BLaER1 treated with 17β-estradiol and CSF1 and Interleukin-3, amounts not matched to agents 10 nM and 100 nM (cell line): ENCODE results near the gene GATB.

ENCODE experiments used
- H3K27ac ChIP-seq, 11 experiments: shearing (Covaris generic); formaldehyde crosslinking; 2 replicates each; pipeline ENCODE4 v1.8.1; 2022
- H3K27me3 ChIP-seq, 11 experiments: shearing (Covaris generic); formaldehyde crosslinking; 2 replicates each; pipeline ENCODE4 v1.8.1; 2022
- H3K36me3 ChIP-seq, 11 experiments: shearing (Covaris generic); formaldehyde crosslinking; 2 replicates each; pipeline ENCODE4 v1.8.1; 2022
- H3K4me1 ChIP-seq, 10 experiments: shearing (Covaris generic); formaldehyde crosslinking; 2 replicates each; pipeline ENCODE4 v1.8.1; 2022
- H3K4me2 ChIP-seq, 11 experiments: shearing (Covaris generic); formaldehyde crosslinking; 2 replicates each; pipeline ENCODE4 v1.8.1; 2022
- H3K4me3 ChIP-seq, 10 experiments: shearing (Covaris generic); formaldehyde crosslinking; 2 replicates each; pipeline ENCODE4 v1.8.1; 2022
- H3K9ac ChIP-seq, 11 experiments: shearing (Covaris generic); formaldehyde crosslinking; 2 replicates each; pipeline ENCODE4 v1.8.1; 2022
- H3K9me3 ChIP-seq, 11 experiments: shearing (Covaris generic); formaldehyde crosslinking; replicated peaks in 1 of 11; 2 replicates each; pipeline ENCODE4 v1.8.1; 2022
- H4K20me1 ChIP-seq, 11 experiments: shearing (Covaris generic); formaldehyde crosslinking; 2 replicates each; pipeline ENCODE4 v1.8.1; 2022
- Cebpa-rat ChIP-seq, 11 experiments: shearing (Covaris generic); IDR thresholded peaks; 2 replicates each; pipeline ENCODE4 v1.8.1; 2022

Gene GATB

DNA sequence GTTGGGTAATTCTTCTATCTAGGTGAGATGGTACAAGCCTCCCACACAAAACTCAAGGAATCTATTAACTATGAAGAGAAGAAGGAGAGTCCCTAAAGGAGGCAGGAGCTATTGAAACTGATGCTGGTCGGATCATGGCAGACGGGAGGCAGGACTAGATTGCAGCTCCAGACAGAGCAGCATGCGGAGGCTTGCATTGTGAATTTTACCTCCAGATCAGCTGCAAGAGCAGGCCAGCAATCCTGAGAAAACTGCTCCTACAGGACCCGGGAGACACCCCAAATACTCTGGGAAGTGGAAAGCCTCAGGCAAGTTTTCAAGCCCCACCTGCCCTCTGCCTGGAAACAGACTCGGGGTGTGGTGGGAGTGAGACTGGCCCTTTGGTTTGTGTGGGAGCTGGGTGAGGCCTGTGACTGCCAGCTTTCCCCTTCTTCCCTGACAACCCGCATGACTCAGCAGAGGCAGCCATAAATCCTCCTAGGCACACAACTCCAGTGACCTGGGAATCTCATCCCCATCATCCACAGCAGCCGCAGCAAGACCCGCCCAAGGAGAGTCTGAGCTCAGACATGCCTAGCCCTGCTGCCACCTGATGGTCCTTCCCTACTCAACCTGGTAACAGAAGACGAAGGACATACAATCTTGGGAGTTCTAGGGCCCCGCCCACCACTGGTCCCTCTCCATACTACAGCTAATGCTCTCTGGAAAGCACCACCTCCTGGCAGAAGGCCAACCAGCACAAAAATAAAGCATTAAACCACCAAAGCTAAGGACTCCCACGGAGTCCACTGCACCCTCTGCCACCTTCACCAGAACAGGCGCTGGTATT, 30.9 kb downstream of the GATB start:
- Histone ChIP-seq H3K4me2 (peak overlapping the region in 1 of 11 experiments; percentile 20; a peak in 2 of 22 replicates), H3K9me3 (peaks cover 0 to 15% (median 0%) of the 10 kb centered on the region in 11 experiments; a peak in 5 of 22 replicates), H4K20me1 (peaks cover 0 to 3% (median 0%) of the 10 kb centered on the region in 11 experiments; a peak in 1 of 22 replicates), H3K36me3 (peaks cover 0 to 23% (median 8%) of the 10 kb centered on the region in 11 experiments; a peak in 7 of 22 replicates), H3K27ac (no peak overlapping the region), H3K9ac (no peak overlapping the region), H3K27me3 (no peaks in the 10 kb centered on the region), H3K4me3 (no peak overlapping the region), H3K4me1 (peaks cover 0 to 8% (median 3%) of the 10 kb centered on the region in 10 experiments; a peak in 14 of 20 replicates)
- TF ChIP-seq Cebpa-rat (IDR thresholded peaks at IDR 0.05) = no peak

DNA sequence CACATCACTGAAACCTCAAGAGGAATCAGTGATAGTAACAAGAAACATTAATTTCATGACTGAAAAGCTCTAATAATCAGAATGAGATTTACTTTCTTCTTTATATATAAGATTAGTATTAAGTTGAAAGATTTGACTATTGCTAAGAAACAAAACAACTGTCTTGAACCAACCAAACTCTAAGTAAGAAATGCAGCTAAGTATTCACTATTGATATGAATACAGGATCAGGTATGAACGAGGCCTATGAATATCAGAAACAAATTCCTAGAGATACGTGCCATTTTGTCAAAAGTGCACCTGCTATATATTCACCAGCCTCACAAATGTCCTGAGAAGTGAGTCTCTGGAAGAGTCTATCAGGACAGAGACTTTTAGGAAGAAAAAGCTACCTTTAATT, 32.1 kb downstream of the GATB start:
- H3K4me2 ChIP-seq = no peak overlapping the region
- H3K4me1 ChIP-seq = peaks cover 7 to 17% (median 11%) of the 10 kb centered on the region in 10 experiments; a peak in 16 of 20 replicates

DNA sequence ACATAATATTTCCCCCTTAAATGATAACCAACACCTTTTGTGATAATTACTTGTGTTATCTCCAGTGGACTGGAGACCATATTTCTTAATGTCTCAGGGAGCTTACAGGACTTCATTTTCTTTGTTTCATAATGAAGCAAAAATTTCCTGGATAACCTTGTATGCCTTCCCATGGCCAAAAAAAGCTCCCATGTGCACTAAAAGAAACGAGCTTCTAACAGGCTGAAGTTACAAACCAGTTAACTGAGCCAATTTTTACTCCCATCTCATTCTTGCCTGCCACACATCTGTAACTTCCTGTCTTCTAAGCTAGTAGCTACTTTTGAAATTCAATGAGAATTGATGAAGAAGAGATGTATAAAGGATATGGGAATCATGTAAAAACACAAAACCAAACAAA, 32.8 kb downstream of the GATB start:
- peaks cover 7 to 17% (median 11%) of the 10 kb centered on the region in 10 experiments; a peak in 16 of 20 replicates for H3K4me1 ChIP-seq
- no peak overlapping the region for H3K9ac ChIP-seq

More for the DNA sequence above, 32.1 kb downstream of the GATB start:
- Histone ChIP-seq H3K36me3 (peaks cover 0 to 23% (median 8%) of the 10 kb centered on the region in 11 experiments; a peak in 7 of 22 replicates), H3K27me3 (no peaks in the 10 kb centered on the region), H3K4me3 (no peak overlapping the region), H3K9me3 (peaks cover 0 to 15% (median 0%) of the 10 kb centered on the region in 11 experiments; a peak in 4 of 22 replicates), H3K9ac (no peak overlapping the region), H3K27ac (no peak overlapping the region), H4K20me1 (peaks cover 0 to 4% (median 0%) of the 10 kb centered on the region in 11 experiments; a peak in 1 of 22 replicates)
- no peak for TF ChIP-seq Cebpa-rat (IDR thresholded peaks at IDR 0.05)

GRCh38 chr4:151727365-151727764, 33.4 kb downstream of the GATB start:
- no peak overlapping the region for H3K4me2 ChIP-seq
- no peak overlapping the region for H3K4me3 ChIP-seq
- H3K9ac ChIP-seq = no peak overlapping the region
- peaks cover 7 to 17% (median 11%) of the 10 kb centered on the region in 10 experiments; a peak in 16 of 20 replicates for H3K4me1 ChIP-seq
- peaks cover 0 to 15% (median 0%) of the 10 kb centered on the region in 11 experiments; a peak in 4 of 22 replicates for H3K9me3 ChIP-seq
- TF ChIP-seq Cebpa-rat (IDR thresholded peaks at IDR 0.05) = no peak
- no peaks in the 10 kb centered on the region for H3K27me3 ChIP-seq
- H4K20me1 ChIP-seq = peaks cover 0 to 4% (median 0%) of the 10 kb centered on the region in 11 experiments; a peak in 1 of 22 replicates
- peaks cover 0 to 34% (median 9%) of the 10 kb centered on the region in 11 experiments; a peak in 7 of 22 replicates for H3K36me3 ChIP-seq
- H3K27ac ChIP-seq = no peak overlapping the region

More for the DNA sequence above, 32.8 kb downstream of the GATB start:
- H3K27ac ChIP-seq = no peak overlapping the region
- peaks cover 0 to 15% (median 0%) of the 10 kb centered on the region in 11 experiments; a peak in 4 of 22 replicates for H3K9me3 ChIP-seq
- H3K36me3 ChIP-seq = peaks cover 0 to 28% (median 8%) of the 10 kb centered on the region in 11 experiments; a peak in 7 of 22 replicates
- no peak overlapping the region for H3K4me2 ChIP-seq
- no peak overlapping the region for H3K4me3 ChIP-seq
- H3K27me3 ChIP-seq = no peaks in the 10 kb centered on the region
- no peak for TF ChIP-seq Cebpa-rat (IDR thresholded peaks at IDR 0.05)
- H4K20me1 ChIP-seq = peaks cover 0 to 4% (median 0%) of the 10 kb centered on the region in 11 experiments; a peak in 1 of 22 replicates

GRCh38 chr4:151725087-151725486, 35.7 kb downstream of the GATB start:
- no peak overlapping the region for H3K4me3 ChIP-seq
- H3K36me3 ChIP-seq = peaks cover 0 to 40% (median 9%) of the 10 kb centered on the region in 11 experiments; a peak in 7 of 22 replicates
- H3K27ac ChIP-seq = no peak overlapping the region
- peaks cover 15 to 35% (median 30%) of the 10 kb centered on the region in 10 experiments for H3K4me1 ChIP-seq
- no peak for TF ChIP-seq Cebpa-rat (IDR thresholded peaks at IDR 0.05)
- no peak overlapping the region for H3K9ac ChIP-seq
- peak overlapping the region in 8 of 11 experiments; percentile 18 to 48 (median 33); a peak in 8 of 22 replicates for H3K4me2 ChIP-seq
- H4K20me1 ChIP-seq = peaks cover 0 to 4% (median 0%) of the 10 kb centered on the region in 11 experiments; a peak in 1 of 22 replicates
- H3K27me3 ChIP-seq = no peaks in the 10 kb centered on the region
- peaks cover 0 to 3% (median 0%) of the 10 kb centered on the region in 11 experiments; a peak in 1 of 22 replicates for H3K9me3 ChIP-seq

- no peak for TF ChIP-seq Cebpa-rat (IDR thresholded peaks at IDR 0.05)
- Histone ChIP-seq H3K4me1 (peaks cover 35 to 67% (median 61%) of the 10 kb centered on the region in 10 experiments), H3K9ac (peak overlapping the region in 4 of 11 experiments; percentile 10 to 50 (median 30); a peak in 3 of 22 replicates)
These were observed 38.9 kb downstream of the GATB start for GRCh38 chr4:151721916-151722315.

DNA sequence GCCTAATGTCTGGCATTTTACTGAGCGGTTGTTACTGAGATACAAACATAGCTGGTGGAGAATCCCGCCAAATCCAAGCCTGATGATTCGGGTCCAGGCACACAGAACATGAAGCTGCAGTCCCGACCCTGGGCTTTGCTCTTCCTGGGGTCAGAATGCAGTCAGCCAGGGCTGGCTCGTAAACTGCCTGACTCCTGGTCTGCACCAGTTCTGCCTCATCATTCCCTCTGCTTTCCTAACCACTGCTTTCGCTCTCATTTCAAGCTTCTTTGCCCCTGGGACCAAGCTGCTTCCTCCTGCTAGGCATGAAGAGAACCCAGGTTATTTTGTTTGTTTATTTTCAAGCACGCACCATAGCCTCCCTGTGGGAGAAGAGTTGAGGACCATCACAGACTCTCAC, 39.3 kb downstream of the GATB start:
- H3K27me3 ChIP-seq = no peaks in the 10 kb centered on the region
- peak overlapping the region in 7 of 11 experiments; percentile 1 to 62 (median 22); a peak in 8 of 22 replicates for H3K27ac ChIP-seq
- peaks cover 0 to 47% (median 5%) of the 10 kb centered on the region in 11 experiments; a peak in 9 of 22 replicates for H3K36me3 ChIP-seq
- H3K9me3 ChIP-seq = no peaks in the 10 kb centered on the region
- H3K4me1 ChIP-seq = peaks cover 35 to 71% (median 63%) of the 10 kb centered on the region in 10 experiments
- peaks cover 0 to 6% (median 0%) of the 10 kb centered on the region in 11 experiments; a peak in 1 of 22 replicates for H4K20me1 ChIP-seq
- H3K4me3 ChIP-seq = no peak overlapping the region
- TF ChIP-seq Cebpa-rat (IDR thresholded peaks at IDR 0.05) = no peak
- peak overlapping the region in 5 of 11 experiments; percentile 10 to 57 (median 40); a peak in 7 of 22 replicates for H3K9ac ChIP-seq
- H3K4me2 ChIP-seq = peak overlapping the region; percentile 38 to 93 (median 67)

More at GRCh38 chr4:151721916-151722315, 38.9 kb downstream of the GATB start:
- Histone ChIP-seq H3K36me3 (peaks cover 0 to 47% (median 5%) of the 10 kb centered on the region in 11 experiments; a peak in 9 of 22 replicates), H3K27ac (peak overlapping the region in 5 of 11 experiments; percentile 1 to 62 (median 34); a peak in 6 of 22 replicates), H4K20me1 (peaks cover 0 to 6% (median 0%) of the 10 kb centered on the region in 11 experiments; a peak in 1 of 22 replicates), H3K27me3 (no peaks in the 10 kb centered on the region), H3K4me3 (no peak overlapping the region), H3K9me3 (no peaks in the 10 kb centered on the region), H3K4me2 (peak overlapping the region; percentile 38 to 93 (median 67); a peak in 21 of 22 replicates)

DNA sequence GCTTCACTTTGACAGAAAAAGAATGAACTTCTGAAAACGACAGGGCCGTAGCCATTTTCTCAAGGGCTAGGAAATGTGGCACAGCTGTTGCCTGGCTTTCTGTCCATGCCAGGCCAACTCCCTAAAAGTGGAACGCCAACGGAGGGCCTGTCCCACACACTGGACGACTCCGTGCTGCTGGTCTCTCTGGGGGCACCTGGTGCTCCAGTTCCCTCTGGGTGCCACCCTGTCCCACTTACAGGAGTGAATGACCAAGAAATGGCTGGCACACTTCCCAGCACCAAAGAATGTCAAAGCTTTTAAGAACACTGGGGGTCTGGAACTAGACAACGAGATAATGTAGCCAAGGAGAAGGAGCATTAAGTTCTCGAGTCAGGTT, 40.9 kb downstream of the GATB start:
- peak overlapping the region in 10 of 11 experiments; percentile 14 to 93 (median 71); a peak in 18 of 22 replicates for H3K4me2 ChIP-seq
- H3K4me3 ChIP-seq = no peak overlapping the region
- H3K9ac ChIP-seq = no peak overlapping the region
- H4K20me1 ChIP-seq = peaks cover 0 to 6% (median 0%) of the 10 kb centered on the region in 11 experiments; a peak in 1 of 22 replicates
- peak overlapping the region in 2 of 11 experiments; percentile 54 to 58; a peak in 2 of 22 replicates for H3K27ac ChIP-seq
- no peaks in the 10 kb centered on the region for H3K27me3 ChIP-seq
- no peak for TF ChIP-seq Cebpa-rat (IDR thresholded peaks at IDR 0.05)
- H3K36me3 ChIP-seq = peaks cover 0 to 55% (median 15%) of the 10 kb centered on the region in 11 experiments; a peak in 13 of 22 replicates
- H3K9me3 ChIP-seq = no peaks in the 10 kb centered on the region
- peaks cover 34 to 78% (median 66%) of the 10 kb centered on the region in 10 experiments for H3K4me1 ChIP-seq
